Loucy (cell line): Measurements from ENCODE around the gene GATA6.

Source experiments
- H2AFZ ChIP-seq: fragments of 200-600 bp; sonication (generic); 2 replicates; pipeline ENCODE4 v1.6.0; 2016; ENCODE audit warnings: antibody characterized with exemption, mild to moderate bottlenecking, low read length, moderate library complexity
- H3F3A ChIP-seq: fragments of 200-600 bp; 2 replicates; pipeline ENCODE4 v1.6.0; 2016; ENCODE audit warnings: antibody characterized with exemption, low read depth, mild to moderate bottlenecking
- H3K27me3 ChIP-seq: fragments of 200-600 bp; sonication (generic); 2 replicates; pipeline ENCODE4 v1.6.1; 2014; ENCODE audit warnings: low read length, mild to moderate bottlenecking; ENCODE audit not compliant: insufficient read depth, poor library complexity, severe bottlenecking
- H3K36me3 ChIP-seq: fragments of 200-600 bp; sonication (generic); 2 replicates; pipeline ENCODE4 v1.6.1; 2016; ENCODE audit warnings: low read length; ENCODE audit not compliant: insufficient read depth
- H3K4me1 ChIP-seq: fragments of 200-600 bp; sonication (generic); 2 replicates; pipeline ENCODE4 v1.5.1; 2014; ENCODE audit warnings: low read length, mild to moderate bottlenecking; ENCODE audit not compliant: insufficient read depth, poor library complexity, severe bottlenecking
- H3K4me2 ChIP-seq: fragments of 200-600 bp; sonication (generic); 2 replicates; pipeline ENCODE4 v1.6.0; 2014; ENCODE audit warnings: antibody characterized with exemption, low read length, low read depth, mild to moderate bottlenecking; ENCODE audit not compliant: poor library complexity, severe bottlenecking
- H3K4me3 ChIP-seq: fragments of 200-600 bp; sonication (generic); 2 replicates; pipeline ENCODE4 v1.5.1; 2014; ENCODE audit warnings: low read length, mild to moderate bottlenecking, mixed read lengths; ENCODE audit not compliant: poor library complexity, severe bottlenecking
- H3K79me2 ChIP-seq: fragments of 200-600 bp; sonication (generic); 2 replicates; pipeline ENCODE4 v1.6.1; 2014; ENCODE audit warnings: low read length; ENCODE audit not compliant: insufficient read depth
- H3K9ac ChIP-seq: fragments of 200-600 bp; sonication (generic); 2 replicates; pipeline ENCODE4 v1.6.0; 2014; ENCODE audit warnings: mild to moderate bottlenecking, low read depth, low read length, moderate library complexity; ENCODE audit not compliant: poor library complexity, severe bottlenecking
- H3K9me2 ChIP-seq: fragments of 200-600 bp; sonication (generic); replicated peaks from 2 replicates; pipeline ENCODE4 v1.6.1; 2016; ENCODE audit warnings: low read depth, low read length, mixed read lengths
- H3K9me3 ChIP-seq: fragments of 200-600 bp; sonication (generic); 2 replicates; pipeline ENCODE4 v1.6.1; 2014; ENCODE audit warnings: mild to moderate bottlenecking, antibody characterized with exemption, low read length, low read depth; ENCODE audit not compliant: insufficient read depth
- H4K20me1 ChIP-seq: fragments of 200-600 bp; sonication (generic); 2 replicates; pipeline ENCODE4 v1.6.0; 2014; ENCODE audit warnings: antibody characterized with exemption, low read length, mild to moderate bottlenecking; ENCODE audit not compliant: insufficient read depth, poor library complexity, severe bottlenecking
- EZH2phosphoT487 ChIP-seq: fragments of 200-600 bp; IDR thresholded peaks from 2 replicates; pipeline ENCODE4 v1.6.1; 2018; ENCODE audit warnings: antibody characterized with exemption, mild to moderate bottlenecking, moderate library complexity, borderline replicate concordance
- TF ChIP-seq, protein P1 (sequence below): fragments of 200-600 bp; sonication (generic); conservative IDR thresholded peaks from 2 replicates; pipeline ENCODE4 v1.5.1; 2014; ENCODE audit warnings: mild to moderate bottlenecking, antibody characterized with exemption, low read length

GATA6 gene

GRCh38 chr18:22203035-22203434, 33.6 kb downstream of the GATA6 start:
- Histone ChIP-seq H3K36me3 (no peaks in the 10 kb centered on the region), H3F3A (no peaks in the 10 kb centered on the region), H2AFZ (no peak overlapping the region), H4K20me1 (no peaks in the 10 kb centered on the region), H3K4me3 (no peak overlapping the region), H3K79me2 (no peaks in the 10 kb centered on the region), H3K4me1 (no peaks in the 10 kb centered on the region), H3K9me3 (no peaks in the 10 kb centered on the region), H3K9ac (no peak overlapping the region), H3K4me2 (no peak overlapping the region), H3K9me2 (no peaks in the 10 kb centered on the region), H3K27me3 (no peaks in the 10 kb centered on the region)
- TF ChIP-seq, protein P1, sequence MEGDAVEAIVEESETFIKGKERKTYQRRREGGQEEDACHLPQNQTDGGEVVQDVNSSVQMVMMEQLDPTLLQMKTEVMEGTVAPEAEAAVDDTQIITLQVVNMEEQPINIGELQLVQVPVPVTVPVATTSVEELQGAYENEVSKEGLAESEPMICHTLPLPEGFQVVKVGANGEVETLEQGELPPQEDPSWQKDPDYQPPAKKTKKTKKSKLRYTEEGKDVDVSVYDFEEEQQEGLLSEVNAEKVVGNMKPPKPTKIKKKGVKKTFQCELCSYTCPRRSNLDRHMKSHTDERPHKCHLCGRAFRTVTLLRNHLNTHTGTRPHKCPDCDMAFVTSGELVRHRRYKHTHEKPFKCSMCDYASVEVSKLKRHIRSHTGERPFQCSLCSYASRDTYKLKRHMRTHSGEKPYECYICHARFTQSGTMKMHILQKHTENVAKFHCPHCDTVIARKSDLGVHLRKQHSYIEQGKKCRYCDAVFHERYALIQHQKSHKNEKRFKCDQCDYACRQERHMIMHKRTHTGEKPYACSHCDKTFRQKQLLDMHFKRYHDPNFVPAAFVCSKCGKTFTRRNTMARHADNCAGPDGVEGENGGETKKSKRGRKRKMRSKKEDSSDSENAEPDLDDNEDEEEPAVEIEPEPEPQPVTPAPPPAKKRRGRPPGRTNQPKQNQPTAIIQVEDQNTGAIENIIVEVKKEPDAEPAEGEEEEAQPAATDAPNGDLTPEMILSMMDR: no peak
- TF ChIP-seq EZH2phosphoT487: no peak

DNA sequence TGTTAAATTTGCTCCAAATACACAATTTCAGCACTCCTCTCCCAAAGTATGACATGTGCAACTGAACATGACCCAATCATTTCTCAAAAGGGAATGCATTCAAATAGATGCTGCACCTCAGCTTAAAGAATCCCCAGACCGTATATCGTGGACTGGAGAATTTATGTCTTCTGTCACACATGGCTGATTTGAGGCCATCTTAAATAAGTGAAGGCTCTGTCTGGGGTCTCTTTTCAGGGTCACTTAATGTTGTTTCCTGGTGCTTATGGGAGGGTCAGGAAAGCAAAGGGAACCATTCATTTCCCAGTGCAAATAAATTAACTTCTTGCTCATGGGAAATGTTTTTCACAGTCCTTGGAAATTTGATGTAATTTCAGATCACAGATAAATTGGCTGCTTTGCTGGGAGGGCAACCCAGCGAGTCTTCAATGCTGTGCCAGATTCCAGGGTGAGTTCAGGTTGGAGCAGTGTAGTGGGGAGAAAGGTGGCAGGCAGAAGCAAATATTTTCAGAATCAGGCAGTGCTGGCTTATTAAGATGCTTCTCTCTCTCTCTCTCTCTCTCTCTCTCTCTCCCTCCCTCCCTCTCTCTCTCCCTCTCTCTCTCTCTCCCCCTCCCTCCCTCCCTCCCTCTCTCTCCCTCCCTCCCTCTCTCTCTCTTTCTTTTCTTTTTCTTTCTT, 34.3 kb downstream of the GATA6 start:
- Histone ChIP-seq H3K4me3 (no peak overlapping the region), H3K79me2 (no peaks in the 10 kb centered on the region), H3K9me3 (no peaks in the 10 kb centered on the region), H3K27me3 (no peaks in the 10 kb centered on the region), H3K9me2 (no peaks in the 10 kb centered on the region), H3K4me2 (no peak overlapping the region), H3K36me3 (no peaks in the 10 kb centered on the region), H4K20me1 (no peaks in the 10 kb centered on the region), H3F3A (no peaks in the 10 kb centered on the region), H3K4me1 (no peaks in the 10 kb centered on the region), H2AFZ (no peak overlapping the region), H3K9ac (no peak overlapping the region)
- no peak for TF ChIP-seq EZH2phosphoT487
- TF ChIP-seq, protein P1: no peak

GRCh38 chr18:22204214-22204536, 34.8 kb downstream of the GATA6 start:
- Histone ChIP-seq H3K9ac (no peak overlapping the region), H3K9me3 (no peaks in the 10 kb centered on the region), H3K4me2 (no peak overlapping the region), H2AFZ (no peak overlapping the region), H3K36me3 (no peaks in the 10 kb centered on the region), H4K20me1 (no peaks in the 10 kb centered on the region), H3K9me2 (no peaks in the 10 kb centered on the region), H3K4me3 (no peak overlapping the region), H3F3A (no peaks in the 10 kb centered on the region), H3K4me1 (no peaks in the 10 kb centered on the region), H3K79me2 (no peaks in the 10 kb centered on the region), H3K27me3 (no peaks in the 10 kb centered on the region)
- TF ChIP-seq, protein P1: no peak
- TF ChIP-seq EZH2phosphoT487: no peak
